Fibroblast of skin of right biceps (primary cell): ENCODE measurements around the gene VWA7.

Experiments used
- DNase-seq: peaks from one replicate; pipeline ENCODE4 v3.0.0-alpha.2; 2013

VWA7 gene

DNA sequence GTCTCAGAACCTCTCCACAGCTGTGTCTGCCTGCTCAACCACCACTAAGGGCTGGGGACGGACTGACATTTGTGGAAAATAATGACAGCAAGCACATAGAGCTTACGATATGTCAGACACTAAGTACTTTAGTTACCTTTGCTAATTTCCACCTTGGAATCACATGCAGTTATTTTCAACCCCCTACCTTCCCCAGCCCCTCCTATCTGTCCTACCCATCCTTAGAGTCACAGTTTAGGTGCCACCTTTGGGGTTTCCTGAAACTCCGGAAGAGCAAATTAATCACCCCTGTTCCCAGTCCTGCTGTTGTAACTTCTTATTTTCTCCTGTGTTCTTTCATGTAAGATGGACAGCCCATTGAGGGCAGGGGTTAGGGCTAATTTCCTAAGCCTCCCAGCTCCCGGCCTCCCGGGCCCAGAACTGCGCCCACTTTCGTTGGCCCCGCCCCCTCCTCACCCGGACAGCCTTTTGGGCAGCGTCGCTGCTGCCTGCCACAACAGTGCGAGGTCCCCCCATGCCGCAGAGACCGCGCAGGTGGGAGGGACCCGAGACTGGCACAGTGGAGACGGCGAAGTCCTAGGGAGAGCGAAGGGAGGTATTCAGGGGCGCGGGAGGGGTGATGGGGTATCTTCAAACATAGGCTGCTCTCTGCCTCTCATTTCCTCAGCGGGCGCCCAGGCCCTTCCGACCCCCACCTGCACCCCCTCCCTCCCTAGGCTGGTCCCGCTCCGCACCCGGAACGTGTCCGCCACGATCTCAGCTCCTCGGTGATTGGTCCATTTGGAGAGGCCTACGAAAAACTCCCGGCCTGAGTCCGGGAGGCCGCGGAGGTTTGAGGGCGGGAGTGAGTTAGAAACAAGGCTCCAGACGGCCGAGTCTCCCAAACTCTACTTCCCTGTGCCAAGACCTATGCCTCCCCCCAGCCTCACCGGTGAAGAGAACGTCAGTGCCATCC is 49.1 kb downstream of the VWA7 start:
- no peak for DNase-seq

DNA sequence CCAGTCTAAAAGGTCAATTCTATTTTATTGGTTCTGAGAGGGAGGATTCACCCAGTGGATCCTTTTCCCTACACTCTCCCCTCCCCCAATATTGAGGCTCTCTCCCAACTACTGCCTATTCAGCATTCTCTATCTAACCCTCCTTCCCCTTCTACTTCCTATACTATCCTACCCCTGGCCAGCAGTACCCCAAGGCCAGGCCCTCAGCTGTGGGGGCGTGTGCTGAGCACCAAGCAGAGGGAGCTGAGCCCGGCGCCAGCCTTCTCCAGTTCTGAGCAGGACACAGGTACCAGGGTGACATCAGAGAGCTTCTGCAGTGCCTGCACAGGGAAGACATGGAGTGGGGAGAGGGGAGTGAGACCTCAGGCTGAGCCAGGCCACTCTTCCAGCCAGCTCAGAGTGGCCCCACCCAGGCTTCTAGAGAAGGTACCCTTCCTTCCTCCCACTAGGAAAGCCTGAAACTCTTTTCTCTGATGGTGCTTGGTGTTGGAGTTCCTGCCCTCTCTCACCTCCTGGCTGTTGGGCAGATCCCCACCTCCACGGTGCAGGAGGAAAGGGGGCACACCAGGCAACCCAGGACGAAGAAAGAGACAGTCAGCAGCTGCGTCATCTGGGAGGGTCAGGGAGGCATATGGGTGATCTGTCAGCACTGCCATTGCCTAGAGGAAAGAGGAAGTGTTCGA is 50.0 kb downstream of the VWA7 start:
- no peak for DNase-seq

DNA sequence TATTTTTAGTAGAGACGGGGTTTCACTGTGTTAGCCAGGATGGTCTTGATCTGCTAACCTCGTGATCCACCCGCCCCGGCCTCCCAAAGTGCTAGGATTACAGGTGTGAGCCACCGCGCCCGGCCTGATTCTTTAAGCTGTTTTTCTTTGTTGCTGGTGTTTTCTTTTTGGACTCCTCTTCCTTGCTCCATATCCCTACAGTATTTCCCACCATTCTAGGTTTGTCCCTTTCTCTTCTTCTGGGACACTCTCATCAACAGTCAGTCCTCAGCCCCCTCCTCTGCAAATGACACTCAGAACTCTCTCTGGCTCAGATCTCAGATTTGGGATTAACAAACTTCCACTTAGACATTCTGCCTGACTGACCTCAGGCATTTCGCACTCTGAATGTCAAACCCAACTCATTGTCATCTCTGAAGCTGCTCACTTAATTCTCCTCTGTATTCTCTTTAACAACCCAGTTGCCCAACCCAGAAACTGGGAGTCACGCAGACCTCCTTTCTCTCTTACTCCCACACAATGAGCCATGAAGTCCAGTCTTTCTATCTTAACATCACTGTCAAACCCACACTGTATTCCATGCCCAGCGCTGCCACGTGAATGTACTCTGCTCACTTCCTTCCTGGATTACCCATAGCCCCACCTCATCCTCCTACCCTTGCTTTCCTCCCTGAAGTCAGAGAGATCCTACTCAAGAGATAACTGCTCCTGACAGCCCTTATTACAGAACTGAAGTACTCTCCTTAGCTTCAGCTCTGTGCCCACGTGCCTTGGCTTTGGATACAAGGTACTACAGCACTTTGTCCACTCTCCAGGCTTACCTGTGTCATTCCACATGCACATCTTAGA is 51.4 kb downstream of the VWA7 start:
- no peak for DNase-seq

DNA sequence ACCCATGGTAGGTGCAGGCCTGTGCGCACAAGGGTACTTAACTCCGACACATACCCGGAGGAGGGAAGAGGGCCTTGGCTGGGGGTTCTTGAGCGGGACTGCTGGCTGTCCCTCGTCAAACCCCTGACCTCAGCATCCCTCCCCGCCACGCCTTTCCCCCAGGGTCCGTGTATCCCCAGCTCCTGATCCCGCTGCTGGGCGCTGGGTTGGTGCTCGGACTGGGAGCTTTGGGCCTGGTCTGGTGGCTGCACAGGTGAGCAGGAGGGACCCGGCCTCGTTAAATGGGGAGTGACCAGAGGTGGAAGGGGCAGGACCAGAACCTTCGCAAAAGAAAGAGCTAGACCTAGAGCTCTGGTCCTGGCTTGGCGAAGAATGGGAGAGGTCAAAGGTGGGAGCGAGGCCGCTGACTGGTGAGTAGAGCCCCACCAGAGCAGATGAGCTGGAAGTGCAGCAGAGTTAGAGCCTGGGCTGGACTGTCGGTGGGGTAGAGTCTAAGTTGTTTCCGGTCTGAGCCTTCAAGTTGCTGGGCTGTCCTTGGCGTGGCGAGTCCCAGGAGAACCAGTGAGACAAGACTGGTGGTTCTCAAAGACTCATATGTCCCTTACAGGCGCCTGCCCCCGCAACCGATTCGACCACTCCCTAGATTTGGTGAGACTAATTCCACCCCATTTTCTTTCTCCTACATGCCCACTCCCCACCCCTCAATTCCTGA is 53.0 kb downstream of the VWA7 start:
- no peak for DNase-seq

DNA sequence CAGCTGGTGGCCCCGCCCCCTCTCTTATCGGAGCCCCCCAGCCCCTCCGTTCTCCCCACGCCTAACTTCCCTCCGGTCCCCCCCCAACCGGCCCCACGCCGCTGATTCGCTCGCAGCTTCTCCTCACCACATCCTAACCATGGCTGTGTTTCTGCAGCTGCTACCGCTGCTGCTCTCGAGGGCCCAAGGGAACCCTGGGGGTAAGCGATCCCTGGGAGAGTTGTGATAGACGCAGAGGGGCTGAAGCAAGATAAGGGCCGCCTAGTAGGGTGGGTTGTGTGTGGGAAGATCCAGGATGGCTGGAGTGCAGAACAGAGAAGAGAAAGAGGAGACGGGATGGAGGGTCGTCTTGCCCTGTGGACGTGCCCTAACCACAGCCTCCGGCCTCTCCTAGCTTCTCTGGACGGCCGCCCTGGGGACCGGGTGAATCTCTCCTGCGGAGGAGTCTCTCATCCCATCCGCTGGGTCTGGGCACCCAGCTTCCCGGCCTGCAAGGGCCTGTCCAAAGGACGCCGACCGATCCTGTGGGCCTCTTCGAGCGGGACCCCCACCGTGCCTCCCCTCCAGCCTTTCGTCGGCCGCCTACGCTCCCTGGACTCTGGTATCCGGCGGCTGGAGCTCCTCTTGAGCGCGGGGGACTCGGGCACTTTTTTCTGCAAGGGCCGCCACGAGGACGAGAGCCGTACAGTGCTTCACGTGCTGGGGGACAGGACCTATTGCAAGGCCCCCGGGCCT is 53.7 kb downstream of the VWA7 start, which contains the start of gene MPIG6B:
Gene MPIG6B (plus strand): TSS at position 129 of the 735 bp plus-strand sequence. CDS start 11 bp downstream, at position 140.
- DNase-seq = no peak

DNA sequence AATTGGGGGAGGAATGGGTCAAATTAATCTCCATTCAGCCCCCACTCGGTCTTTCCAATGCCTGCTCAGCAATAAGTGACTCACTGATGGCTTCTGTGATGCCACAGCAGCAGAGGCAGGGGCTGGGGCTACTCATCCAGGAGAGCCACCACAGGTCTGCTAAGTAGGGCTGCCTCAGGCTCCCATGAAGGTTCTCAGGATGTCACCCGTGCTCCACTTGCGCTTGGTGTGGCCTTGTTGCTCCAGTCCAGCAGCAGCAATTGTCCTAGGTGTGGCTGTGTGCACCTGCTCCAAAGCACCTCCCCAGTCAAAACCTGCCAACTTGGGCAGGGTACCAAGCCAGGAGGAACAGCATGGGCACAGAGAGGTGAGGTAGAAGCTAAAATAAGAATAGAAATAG is 55.0 kb downstream of the VWA7 start:
- DNase-seq = no peak

DNA sequence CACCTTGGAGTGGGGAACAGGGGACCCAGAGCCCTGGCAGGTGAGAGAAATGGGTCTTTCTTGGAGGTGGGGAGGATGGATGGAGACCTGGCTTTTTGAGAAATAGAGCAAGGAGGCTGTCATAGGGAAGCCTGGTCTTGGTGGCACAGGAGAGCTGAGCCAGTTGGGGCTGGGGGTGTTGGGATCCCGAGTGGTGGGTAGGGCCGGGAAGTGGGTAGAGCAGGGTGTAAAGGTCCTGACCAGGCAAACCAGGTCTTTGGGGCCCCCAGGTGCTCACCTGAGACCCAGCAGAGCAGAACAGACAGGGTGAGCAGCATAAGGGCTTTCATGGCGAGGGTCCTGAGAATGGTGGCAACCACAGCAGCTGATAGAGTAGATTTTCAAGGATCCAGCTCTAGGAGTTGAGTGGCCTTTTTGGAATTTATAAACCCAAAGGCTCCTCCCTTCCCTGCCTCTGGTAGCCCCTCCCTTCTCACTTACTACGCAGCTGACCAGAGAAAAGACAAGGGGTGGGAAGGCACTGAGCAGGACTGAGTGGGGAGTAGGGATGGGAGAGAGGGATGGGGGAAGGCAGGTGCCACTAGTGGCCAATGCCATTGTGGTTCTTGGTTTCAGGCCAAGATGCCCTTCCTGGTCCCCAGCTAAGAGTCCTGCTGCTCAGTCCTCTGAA is 55.6 kb downstream of the VWA7 start, which contains the start of gene LY6G6C:
Gene LY6G6C (minus strand): TSS at position 396 of the 670 bp plus-strand sequence. CDS start 67 bp downstream, at position 329.
- DNase-seq = no peak

DNA sequence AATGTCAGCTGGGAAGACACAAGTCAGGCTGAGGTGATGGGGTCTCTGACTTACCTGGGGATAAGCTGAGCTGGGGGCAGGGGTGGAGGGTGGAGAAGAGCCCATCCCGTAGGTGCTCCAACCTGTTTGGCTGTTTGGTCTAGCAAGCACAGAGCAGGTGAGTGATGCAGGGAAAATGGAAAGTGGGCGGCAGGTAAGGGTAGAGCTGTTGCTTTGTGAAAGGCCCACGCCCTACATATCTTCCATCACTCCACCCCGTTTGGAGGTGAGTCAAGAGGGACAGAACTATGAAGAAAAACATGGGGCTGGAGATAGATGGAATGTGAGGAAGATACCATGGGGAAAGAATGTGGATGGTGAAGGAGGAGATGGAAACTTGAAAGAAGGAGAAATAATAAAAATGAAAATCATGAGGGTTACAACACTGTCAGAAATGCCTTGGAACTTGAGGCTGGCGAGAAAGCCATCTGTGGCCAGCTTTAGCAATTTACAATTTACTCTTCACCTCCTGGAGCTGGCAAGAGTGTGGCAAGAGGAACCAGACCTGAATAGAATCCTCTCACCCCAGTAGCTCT is 56.8 kb downstream of the VWA7 start:
- no peak for DNase-seq

DNA sequence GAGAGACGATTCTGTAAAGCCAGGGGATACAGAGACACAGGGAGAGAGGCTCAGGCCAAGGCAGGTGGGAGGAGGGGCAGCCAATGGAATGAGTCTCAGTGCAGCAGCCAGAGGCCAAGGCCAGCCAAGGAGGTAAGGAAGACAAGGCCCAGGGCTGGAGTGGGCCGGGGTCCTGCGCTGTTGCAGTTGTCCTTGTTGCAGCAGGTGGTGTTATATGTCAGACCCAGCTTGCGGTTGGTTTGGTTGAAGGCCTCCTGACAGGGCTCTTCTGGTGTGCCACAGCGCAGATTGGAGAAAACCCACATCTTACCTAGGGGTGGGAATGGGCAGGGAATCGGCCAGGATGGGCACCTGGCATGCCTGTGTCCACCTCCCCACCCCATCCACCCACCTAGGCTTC is 58.1 kb downstream of the VWA7 start:
- no peak for DNase-seq

DNA sequence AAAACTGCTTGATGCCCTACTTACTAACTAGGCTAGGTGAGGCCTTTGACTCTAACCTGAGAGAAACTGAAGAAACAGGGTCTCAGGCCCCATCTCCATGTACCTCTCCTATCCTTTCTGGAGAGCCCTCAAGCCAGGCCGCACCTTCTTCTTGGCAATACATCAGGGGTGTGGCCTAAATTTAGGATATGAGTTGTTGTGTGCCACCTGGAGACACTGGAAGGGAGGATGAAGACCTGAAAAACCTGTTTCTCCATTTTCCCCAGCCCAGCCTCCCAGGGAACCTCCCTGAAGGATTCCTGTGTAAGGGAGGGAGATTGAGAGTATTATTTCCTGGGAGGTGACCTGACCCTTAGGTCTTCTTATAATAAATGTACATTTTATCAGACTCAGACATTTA is 58.9 kb downstream of the VWA7 start:
- DNase-seq = no peak

DNA sequence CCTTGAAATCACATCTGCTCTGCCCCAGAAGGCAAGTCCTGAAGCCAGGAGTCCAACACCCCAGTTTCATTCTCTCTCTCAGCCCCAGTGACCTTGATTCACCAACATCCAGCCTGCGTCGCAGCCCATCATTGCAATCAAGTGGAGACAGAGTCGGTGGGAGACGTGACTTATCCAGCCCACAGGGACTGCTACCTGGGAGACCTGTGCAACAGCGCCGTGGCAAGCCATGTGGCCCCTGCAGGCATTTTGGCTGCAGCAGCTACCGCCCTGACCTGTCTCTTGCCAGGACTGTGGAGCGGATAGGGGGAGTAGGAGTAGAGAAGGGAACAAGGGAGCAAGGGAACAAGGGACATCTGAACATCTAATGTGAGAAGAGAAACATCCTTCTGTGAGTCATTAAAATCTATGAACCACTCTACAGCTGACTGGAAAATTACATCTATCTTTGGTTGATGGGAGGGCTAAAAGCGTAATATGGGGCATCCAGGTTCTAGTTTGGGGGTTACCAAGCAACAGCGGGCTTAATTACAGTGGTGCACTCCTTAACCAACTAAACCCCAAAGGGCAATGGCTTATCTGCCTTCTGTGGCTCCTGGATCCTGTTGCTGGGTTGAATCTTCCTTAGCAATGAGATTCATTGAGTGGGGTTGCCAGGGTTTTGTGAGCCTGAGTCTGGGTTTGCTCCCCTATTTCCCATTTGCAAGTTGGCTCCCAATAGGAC is 59.5 kb downstream of the VWA7 start:
- DNase-seq = no peak
